Neutrophil (primary cell): ENCODE results near the gene HOXC6.

ENCODE experiments used
- H3K27ac ChIP-seq: fragments of 200-600 bp; sonication (generic); 2 replicates; pipeline ENCODE4 v1.5.1; 2016; ENCODE audit warnings: mild to moderate bottlenecking, moderate library complexity
- H3K27me3 ChIP-seq: fragments of 200-600 bp; sonication (generic); 2 replicates; pipeline ENCODE4 v1.6.0; 2016; ENCODE audit warnings: mild to moderate bottlenecking
- H3K36me3 ChIP-seq: fragments of 200-600 bp; sonication (generic); 2 replicates; pipeline ENCODE4 v1.5.1; 2017
- H3K4me1 ChIP-seq, 2 experiments: fragments of 200-600 bp in 1 of 2; sonication (generic) in 1 of 2; 1 replicate in 1 of 2; 2 replicates in 1 of 2; pipeline versions ENCODE4 v1.5.1 to v1.6.1; 2013 to 2016; ENCODE audit warnings: low read depth in 1 of 2, low read length in 1 of 2, mild to moderate bottlenecking in 1 of 2, moderate library complexity in 1 of 2; ENCODE audit not compliant: control insufficient read depth in 1 of 2, insufficient read depth in 1 of 2
- H3K4me3 ChIP-seq, 2 experiments: fragments of 200-600 bp in 1 of 2; sonication (generic) in 1 of 2; 1 replicate in 1 of 2; 2 replicates in 1 of 2; pipeline ENCODE4 v1.5.1; 2013 to 2016; ENCODE audit warnings: low read depth in 1 of 2, low read length in 1 of 2, mild to moderate bottlenecking in 1 of 2, moderate library complexity in 1 of 2
- H3K9me3 ChIP-seq: fragments of 200-600 bp; sonication (generic); 2 replicates; pipeline ENCODE4 v1.5.1; 2016
- TF ChIP-seq, protein P1 (sequence below): fragments of 200-600 bp; sonication (generic); IDR thresholded peaks from 2 replicates; pipeline ENCODE4 v1.5.1; 2016; ENCODE audit warnings: antibody characterized with exemption

HOXC6 gene

GRCh38 chr12:53988541-53989226 lies 39.6 kb upstream of the HOXC6 start:
- H3K4me1 ChIP-seq: peaks cover 17 to 25% of the 10 kb centered on the region in 2 experiments
- H3K9me3 ChIP-seq: no peaks in the 10 kb centered on the region
- TF ChIP-seq, protein P1, sequence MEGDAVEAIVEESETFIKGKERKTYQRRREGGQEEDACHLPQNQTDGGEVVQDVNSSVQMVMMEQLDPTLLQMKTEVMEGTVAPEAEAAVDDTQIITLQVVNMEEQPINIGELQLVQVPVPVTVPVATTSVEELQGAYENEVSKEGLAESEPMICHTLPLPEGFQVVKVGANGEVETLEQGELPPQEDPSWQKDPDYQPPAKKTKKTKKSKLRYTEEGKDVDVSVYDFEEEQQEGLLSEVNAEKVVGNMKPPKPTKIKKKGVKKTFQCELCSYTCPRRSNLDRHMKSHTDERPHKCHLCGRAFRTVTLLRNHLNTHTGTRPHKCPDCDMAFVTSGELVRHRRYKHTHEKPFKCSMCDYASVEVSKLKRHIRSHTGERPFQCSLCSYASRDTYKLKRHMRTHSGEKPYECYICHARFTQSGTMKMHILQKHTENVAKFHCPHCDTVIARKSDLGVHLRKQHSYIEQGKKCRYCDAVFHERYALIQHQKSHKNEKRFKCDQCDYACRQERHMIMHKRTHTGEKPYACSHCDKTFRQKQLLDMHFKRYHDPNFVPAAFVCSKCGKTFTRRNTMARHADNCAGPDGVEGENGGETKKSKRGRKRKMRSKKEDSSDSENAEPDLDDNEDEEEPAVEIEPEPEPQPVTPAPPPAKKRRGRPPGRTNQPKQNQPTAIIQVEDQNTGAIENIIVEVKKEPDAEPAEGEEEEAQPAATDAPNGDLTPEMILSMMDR: no peak
- H3K4me3 ChIP-seq: no peak overlapping the region
- no peaks in the 10 kb centered on the region for H3K36me3 ChIP-seq
- no peak overlapping the region for H3K27ac ChIP-seq
- H3K27me3 ChIP-seq: peaks cover 100% of the 10 kb centered on the region

DNA sequence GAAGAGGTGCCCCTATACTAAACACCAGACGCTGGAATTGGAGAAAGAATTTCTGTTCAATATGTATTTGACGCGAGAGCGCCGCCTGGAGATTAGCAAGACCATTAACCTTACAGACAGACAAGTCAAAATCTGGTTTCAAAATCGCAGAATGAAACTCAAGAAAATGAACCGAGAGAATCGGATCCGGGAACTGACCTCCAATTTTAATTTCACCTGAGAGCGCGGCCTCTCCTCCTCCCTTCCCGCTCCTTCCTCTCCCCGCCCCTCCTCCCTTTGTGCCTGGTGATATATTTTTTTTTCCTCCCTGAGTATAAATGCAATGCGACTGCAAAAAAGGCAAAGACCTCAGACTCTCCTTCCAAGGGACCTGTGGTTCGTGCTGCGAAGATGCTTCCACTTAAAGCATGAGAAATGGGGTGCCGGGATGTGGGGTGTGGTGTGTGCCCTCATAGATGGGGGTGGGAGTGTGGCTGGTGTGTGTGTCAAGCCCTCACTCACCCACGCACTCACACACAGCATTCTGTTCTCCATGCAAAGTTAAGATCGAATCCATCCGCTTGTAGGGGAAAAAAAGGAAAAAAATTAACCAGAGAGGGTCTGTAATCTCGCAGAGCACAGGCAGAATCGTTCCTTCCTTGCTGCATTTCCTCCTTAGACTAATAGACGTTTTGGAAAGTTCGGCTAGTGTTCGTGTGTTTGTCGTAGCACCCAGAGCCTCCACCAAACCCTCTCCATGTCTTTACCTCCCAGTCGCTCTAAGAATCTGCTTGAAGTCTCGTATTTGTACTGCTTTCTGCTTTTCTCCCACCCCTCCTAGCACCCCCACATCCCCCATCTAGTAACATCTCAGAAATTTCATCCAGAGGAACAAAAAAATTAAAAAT lies 38.8 kb upstream of the HOXC6 start:
- TF ChIP-seq, protein P1: no peak
- no peak overlapping the region for H3K27ac ChIP-seq
- H3K36me3 ChIP-seq: no peaks in the 10 kb centered on the region
- H3K4me1 ChIP-seq: peaks cover 11 to 20% of the 10 kb centered on the region in 2 experiments
- H3K4me3 ChIP-seq: no peak overlapping the region
- no peaks in the 10 kb centered on the region for H3K9me3 ChIP-seq
- peaks cover 100% of the 10 kb centered on the region for H3K27me3 ChIP-seq

- H3K9me3 ChIP-seq: no peaks in the 10 kb centered on the region
- no peaks in the 10 kb centered on the region for H3K36me3 ChIP-seq
- H3K4me3 ChIP-seq: no peak overlapping the region
- no peak overlapping the region for H3K27ac ChIP-seq
- peaks cover 13 to 19% of the 10 kb centered on the region in 2 experiments for H3K4me1 ChIP-seq
- TF ChIP-seq, protein P1: no peak
- peaks cover 100% of the 10 kb centered on the region for H3K27me3 ChIP-seq
Observed at GRCh38 chr12:53990311-53991076, 37.7 kb upstream of the HOXC6 start.

GRCh38 chr12:53991077-53991460 lies 37.2 kb upstream of the HOXC6 start:
- TF ChIP-seq, protein P1: no peak
- H3K27me3 ChIP-seq: peaks cover 100% of the 10 kb centered on the region

DNA sequence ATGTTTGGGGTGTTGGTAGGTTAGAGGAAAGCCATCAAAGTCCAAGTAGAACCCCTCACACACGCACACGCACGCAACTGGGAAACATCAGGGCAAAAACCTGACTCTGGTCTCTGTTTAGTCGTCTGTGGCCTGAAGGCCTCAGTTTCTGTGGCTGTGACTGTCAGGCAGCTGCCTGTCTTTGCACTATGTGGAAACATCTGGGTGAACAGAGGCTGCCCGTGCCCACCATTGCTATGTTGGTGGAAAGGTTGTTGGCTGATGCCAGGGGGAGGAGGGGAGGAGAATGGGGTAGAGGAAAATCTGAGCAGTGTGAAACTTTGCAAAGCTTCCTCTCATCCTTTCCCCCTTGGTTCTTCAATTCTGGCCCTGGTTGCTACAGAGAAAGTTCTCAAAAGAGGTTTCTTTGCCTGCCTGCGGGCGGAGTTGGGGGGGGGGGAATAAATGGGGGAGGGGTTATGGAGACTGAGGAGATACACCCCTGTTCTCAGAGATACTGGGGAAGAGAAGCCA lies 35.8 kb upstream of the HOXC6 start:
- Histone ChIP-seq H3K27me3 (peaks cover 100% of the 10 kb centered on the region), H3K9me3 (no peaks in the 10 kb centered on the region), H3K27ac (no peak overlapping the region), H3K36me3 (no peaks in the 10 kb centered on the region), H3K4me3 (no peak overlapping the region), H3K4me1 (peaks cover 15 to 19% of the 10 kb centered on the region in 2 experiments)
- TF ChIP-seq, protein P1: no peak

More at GRCh38 chr12:53991077-53991460, 37.2 kb upstream of the HOXC6 start:
- Histone ChIP-seq H3K9me3 (no peaks in the 10 kb centered on the region), H3K27ac (no peak overlapping the region), H3K36me3 (no peaks in the 10 kb centered on the region), H3K4me1 (peaks cover 12 to 19% of the 10 kb centered on the region in 2 experiments), H3K4me3 (no peak overlapping the region)
